SK-N-SH (cell line): ENCODE data around the gene HTRA3. TPM values are rescaled to one million over a fixed set of nuclear protein-coding genes. Genes with fewer than 3 reads are reported as not detected.

Source experiments
- CTCF ChIA-PET: fragments of 300-600, 350-600 bp; formaldehyde crosslinking; extraction: SDS; loops from one replicate; lab custom pipeline; 2021; lab: Yijun Ruan, JAX
- POLR2A ChIA-PET: fragments of 350-600 bp; sonication (Branson Sonifier 250); formaldehyde crosslinking; extraction: SDS; loops from one replicate; lab custom pipeline; 2020; ENCODE audit warnings: antibody characterized with exemption, inconsistent platforms; lab: Yijun Ruan, JAX
- DNase-seq: peaks from one replicate; pipeline ENCODE4 v3.0.0; 2012
- H2AFZ ChIP-seq: fragments of 200-600 bp; sonication (generic); 2 replicates; pipeline ENCODE4 v1.8.1; 2016; ENCODE audit warnings: antibody characterized with exemption, mild to moderate bottlenecking, low read depth
- H3F3A ChIP-seq: fragments of 200-600 bp; sonication (generic); replicated peaks from 2 replicates; pipeline ENCODE3; 2016; ENCODE audit warnings: antibody characterized with exemption, mild to moderate bottlenecking; ENCODE audit not compliant: insufficient read depth
- H3K27ac ChIP-seq, 2 experiments: fragments of 200-500 bp in 1 of 2; fragments of 200-600 bp in 1 of 2; sonication (Bioruptor generic) in 1 of 2; sonication (generic), shearing (Covaris generic) in 1 of 2; 2 replicates each; pipeline versions ENCODE4 v1.5.1 to v1.6.1; 2014 to 2016; ENCODE audit warnings: low read depth in 2 of 2, inconsistent platforms in 1 of 2, low read length in 1 of 2, mild to moderate bottlenecking in 1 of 2, mixed read lengths in 1 of 2
- H3K27me3 ChIP-seq: fragments of 200-600 bp; sonication (generic), shearing (Covaris generic); 2 replicates; pipeline ENCODE4 v1.6.1; 2016; ENCODE audit warnings: mixed run types; ENCODE audit not compliant: insufficient read depth
- H3K36me3 ChIP-seq, 2 experiments: fragments of 200-500 bp in 1 of 2; fragments of 200-600 bp in 1 of 2; sonication (Bioruptor generic) in 1 of 2; sonication (generic) in 1 of 2; replicated peaks in 1 of 2; 2 replicates each; pipeline versions ENCODE3 to v1.5.1; 2014 to 2016; ENCODE audit warnings: low read length in 1 of 2, mild to moderate bottlenecking in 1 of 2; ENCODE audit not compliant: insufficient read depth in 2 of 2, control insufficient read depth in 1 of 2
- H3K4me1 ChIP-seq, 2 experiments: fragments of 200-500 bp in 1 of 2; fragments of 200-600 bp in 1 of 2; sonication (Bioruptor generic) in 1 of 2; sonication (generic), shearing (Covaris generic) in 1 of 2; 2 replicates each; pipeline versions ENCODE4 v1.5.1 to v1.6.1; 2014 to 2016; ENCODE audit warnings: low read depth in 1 of 2, low read length in 1 of 2, mixed run types in 1 of 2; ENCODE audit not compliant: insufficient read depth in 2 of 2, control insufficient read depth in 1 of 2
- H3K4me2 ChIP-seq: fragments of 200-600 bp; sonication (generic), shearing (Covaris generic); 2 replicates; pipeline ENCODE4 v1.6.1; 2017; ENCODE audit warnings: mixed run types
- H3K4me3 ChIP-seq, 2 experiments: fragments of 200-500 bp in 1 of 2; fragments of 200-600 bp in 1 of 2; sonication (Bioruptor generic) in 1 of 2; sonication (generic), shearing (Covaris generic) in 1 of 2; 2 replicates each; pipeline versions ENCODE4 v1.5.1 to v1.8.1; 2014 to 2016; ENCODE audit warnings: low read depth in 2 of 2, inconsistent platforms in 1 of 2, low read length in 1 of 2, mild to moderate bottlenecking in 1 of 2, mixed read lengths in 1 of 2, moderate library complexity in 1 of 2
- H3K79me2 ChIP-seq: fragments of 200-600 bp; sonication (generic); 2 replicates; pipeline ENCODE4 v1.8.1; 2017; ENCODE audit warnings: mild to moderate bottlenecking; ENCODE audit not compliant: insufficient read depth
- H3K9ac ChIP-seq: fragments of 200-600 bp; sonication (generic); 2 replicates; pipeline ENCODE4 v1.6.1; 2017; ENCODE audit warnings: mixed run types
- H3K9me2 ChIP-seq: fragments of 200-600 bp; sonication (generic); 2 replicates; pipeline ENCODE4 v1.6.1; 2017; ENCODE audit warnings: mixed run types
- H3K9me3 ChIP-seq: fragments of 200-600 bp; sonication (generic); 2 replicates; pipeline ENCODE4 v1.6.1; 2017; ENCODE audit warnings: mixed run types, mild to moderate bottlenecking, moderate library complexity
- H4K20me1 ChIP-seq: fragments of 200-600 bp; sonication (generic); 2 replicates; pipeline ENCODE4 v1.6.1; 2017; ENCODE audit warnings: mild to moderate bottlenecking, mixed run types; ENCODE audit not compliant: insufficient read depth
- ELF1 ChIP-seq: IDR thresholded peaks from 2 replicates; pipeline ENCODE4 v1.4.0; 2012
- MEF2A ChIP-seq: IDR thresholded peaks from 2 replicates; pipeline ENCODE4 v1.4.0; 2012; ENCODE audit warnings: low read depth, borderline replicate concordance
- POLR2AphosphoS5 ChIP-seq: IDR thresholded peaks from 2 replicates; pipeline ENCODE4 v1.6.1; 2012; ENCODE audit warnings: low read depth, low read length
- RAD21 ChIP-seq: IDR thresholded peaks from 2 replicates; pipeline ENCODE4 v1.6.1; 2012; ENCODE audit warnings: mild to moderate bottlenecking, low read length
- SMC3 ChIP-seq: IDR thresholded peaks from 2 replicates; pipeline ENCODE4 v1.6.1; 2012; ENCODE audit warnings: low read depth, low read length, improper control_type of control experiment
- TEAD4 ChIP-seq: IDR thresholded peaks from 2 replicates; pipeline ENCODE4 v1.4.0; 2012; ENCODE audit warnings: mild to moderate bottlenecking, borderline replicate concordance; ENCODE audit not compliant: insufficient read depth
- WGBS: methylation state at CpG from one replicate; pipeline ENCODE4 v1.1.6; 2017; ENCODE audit warnings: low lambda C conversion rate; 5-methylcytosine and 5-hydroxymethylcytosine counted together
- polyA plus RNA-seq, 3 experiments: library from polyadenylated mRNA; depleted of rRNA; stranded (reverse); fragments of >200 nt; gene quantifications; 2 replicates each; pipeline ENCODE4 v1.2.3, GENCODE V29; 2012
- TF ChIP-seq, protein P1 (sequence below): IDR thresholded peaks from 2 replicates; pipeline ENCODE4 v1.6.1; 2012; ENCODE audit warnings: mild to moderate bottlenecking, low read depth, low read length, moderate library complexity
- TF ChIP-seq, protein P2 (sequence below): fragments of 150-350 bp; IDR thresholded peaks from 2 replicates; pipeline ENCODE4 v1.6.1; 2016; ENCODE audit warnings: mild to moderate bottlenecking, low read depth, low read length

Gene HTRA3
- polyA plus RNA-seq, 1 of the 3 experiments (the other 2 are of a cell fraction): 0.05 TPM

DNA sequence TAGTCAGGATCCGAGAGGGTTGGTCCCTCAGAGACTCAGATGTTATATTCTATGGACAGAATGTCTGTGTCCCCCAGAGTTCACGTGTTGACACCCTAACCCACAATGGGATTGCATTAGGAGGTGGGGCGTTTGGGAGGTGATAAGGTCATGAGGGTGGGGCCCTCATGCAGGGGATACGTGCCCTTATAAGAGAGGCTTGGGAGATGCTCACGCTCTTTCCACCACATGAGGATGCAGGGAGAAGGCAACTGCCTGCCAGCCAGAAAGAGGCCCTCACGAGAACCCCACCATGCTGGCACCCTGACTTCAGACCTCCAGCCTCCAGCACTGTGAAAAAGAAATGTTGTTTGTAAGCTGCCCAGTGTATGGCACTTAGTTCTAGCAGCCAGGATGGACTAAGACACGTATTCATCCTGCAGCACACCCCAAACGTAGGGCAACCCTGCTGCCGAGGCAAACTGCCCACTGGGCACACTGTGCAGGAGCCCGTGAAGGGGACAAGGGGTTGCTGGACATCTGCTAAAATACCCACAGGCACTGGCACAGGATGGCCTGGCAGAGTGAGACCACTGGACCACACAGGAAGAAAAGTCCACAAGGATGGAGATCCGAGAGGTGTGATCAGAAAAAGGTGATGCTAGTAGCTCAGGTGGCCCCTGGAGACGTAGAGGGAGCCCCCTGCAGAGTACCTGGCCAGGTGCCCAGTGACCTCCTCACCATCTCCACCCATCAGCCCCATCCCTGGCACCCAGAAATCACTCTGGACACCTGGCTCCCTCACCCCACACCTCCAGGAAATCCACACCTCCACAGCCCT is 62.7 kb downstream of the HTRA3 start (continued):
- TF ChIP-seq, protein P1, sequence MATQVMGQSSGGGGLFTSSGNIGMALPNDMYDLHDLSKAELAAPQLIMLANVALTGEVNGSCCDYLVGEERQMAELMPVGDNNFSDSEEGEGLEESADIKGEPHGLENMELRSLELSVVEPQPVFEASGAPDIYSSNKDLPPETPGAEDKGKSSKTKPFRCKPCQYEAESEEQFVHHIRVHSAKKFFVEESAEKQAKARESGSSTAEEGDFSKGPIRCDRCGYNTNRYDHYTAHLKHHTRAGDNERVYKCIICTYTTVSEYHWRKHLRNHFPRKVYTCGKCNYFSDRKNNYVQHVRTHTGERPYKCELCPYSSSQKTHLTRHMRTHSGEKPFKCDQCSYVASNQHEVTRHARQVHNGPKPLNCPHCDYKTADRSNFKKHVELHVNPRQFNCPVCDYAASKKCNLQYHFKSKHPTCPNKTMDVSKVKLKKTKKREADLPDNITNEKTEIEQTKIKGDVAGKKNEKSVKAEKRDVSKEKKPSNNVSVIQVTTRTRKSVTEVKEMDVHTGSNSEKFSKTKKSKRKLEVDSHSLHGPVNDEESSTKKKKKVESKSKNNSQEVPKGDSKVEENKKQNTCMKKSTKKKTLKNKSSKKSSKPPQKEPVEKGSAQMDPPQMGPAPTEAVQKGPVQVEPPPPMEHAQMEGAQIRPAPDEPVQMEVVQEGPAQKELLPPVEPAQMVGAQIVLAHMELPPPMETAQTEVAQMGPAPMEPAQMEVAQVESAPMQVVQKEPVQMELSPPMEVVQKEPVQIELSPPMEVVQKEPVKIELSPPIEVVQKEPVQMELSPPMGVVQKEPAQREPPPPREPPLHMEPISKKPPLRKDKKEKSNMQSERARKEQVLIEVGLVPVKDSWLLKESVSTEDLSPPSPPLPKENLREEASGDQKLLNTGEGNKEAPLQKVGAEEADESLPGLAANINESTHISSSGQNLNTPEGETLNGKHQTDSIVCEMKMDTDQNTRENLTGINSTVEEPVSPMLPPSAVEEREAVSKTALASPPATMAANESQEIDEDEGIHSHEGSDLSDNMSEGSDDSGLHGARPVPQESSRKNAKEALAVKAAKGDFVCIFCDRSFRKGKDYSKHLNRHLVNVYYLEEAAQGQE: no peak
- TF ChIP-seq TEAD4: no peak
- no peak for TF ChIP-seq SMC3
- TF ChIP-seq, protein P2, sequence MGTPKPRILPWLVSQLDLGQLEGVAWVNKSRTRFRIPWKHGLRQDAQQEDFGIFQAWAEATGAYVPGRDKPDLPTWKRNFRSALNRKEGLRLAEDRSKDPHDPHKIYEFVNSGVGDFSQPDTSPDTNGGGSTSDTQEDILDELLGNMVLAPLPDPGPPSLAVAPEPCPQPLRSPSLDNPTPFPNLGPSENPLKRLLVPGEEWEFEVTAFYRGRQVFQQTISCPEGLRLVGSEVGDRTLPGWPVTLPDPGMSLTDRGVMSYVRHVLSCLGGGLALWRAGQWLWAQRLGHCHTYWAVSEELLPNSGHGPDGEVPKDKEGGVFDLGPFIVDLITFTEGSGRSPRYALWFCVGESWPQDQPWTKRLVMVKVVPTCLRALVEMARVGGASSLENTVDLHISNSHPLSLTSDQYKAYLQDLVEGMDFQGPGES: no peak
- no peak for TF ChIP-seq ELF1
- TF ChIP-seq POLR2AphosphoS5: no peak

DNA sequence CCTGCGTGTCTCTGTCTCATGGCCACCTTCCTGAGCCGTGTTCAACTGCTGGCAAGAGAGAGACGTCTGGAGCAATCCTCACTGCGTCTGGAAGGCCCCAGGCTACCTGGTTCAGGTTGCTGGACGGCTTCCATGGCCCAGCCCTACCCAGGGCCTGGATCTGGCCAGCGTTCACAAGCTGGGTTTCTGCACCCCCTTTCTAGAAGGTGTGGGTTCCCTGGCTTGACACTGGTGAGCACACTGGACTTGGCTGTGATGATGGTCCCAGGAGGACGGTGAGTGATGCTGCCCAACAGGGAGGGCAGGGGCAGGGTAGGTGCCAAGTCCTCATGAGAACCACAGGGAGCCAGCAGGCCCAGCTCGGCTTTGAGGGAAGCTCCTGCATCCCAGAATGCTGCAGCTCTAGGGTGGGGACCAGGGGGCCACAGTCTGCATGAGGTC is 63.4 kb downstream of the HTRA3 start:
- H3K4me1 ChIP-seq: peaks cover 0 to 13% of the 10 kb centered on the region in 2 experiments; a peak in 1 of 4 replicates
- H3K27ac ChIP-seq: no peak overlapping the region
- no peaks in the 10 kb centered on the region for H3K79me2 ChIP-seq
- H3K9me2 ChIP-seq: no peaks in the 10 kb centered on the region
- no peak for TF ChIP-seq MEF2A
- TF ChIP-seq RAD21: no peak
- no peak overlapping the region for H3K4me2 ChIP-seq
- no peak for DNase-seq
- H3K27me3 ChIP-seq: no peaks in the 10 kb centered on the region
- H3K9me3 ChIP-seq: 0 out of 2 replicates have a peak, but pooled peaks cover 4% of the 10 kb centered on the region
- no peak overlapping the region for H2AFZ ChIP-seq
- H3F3A ChIP-seq: no peaks in the 10 kb centered on the region
- H3K9ac ChIP-seq: no peak overlapping the region
- no peaks in the 10 kb centered on the region for H4K20me1 ChIP-seq
- ChIA-PET CTCF (interaction anchor here (0.9 to 1.0 kb wide), 2 partner anchors 71 to 90 kb away, joined by 3 read pairs; no protein-coding TSS in a partner anchor), POLR2A (no interaction called here)
- 45% methylated on average over 6 of the region's 8 CpGs for WGBS
- no peaks in the 10 kb centered on the region for H3K36me3 ChIP-seq
- H3K4me3 ChIP-seq: no peak overlapping the region
